ENCODE data around the gene PPP4R2. TPM values are rescaled to one million over a fixed set of nuclear protein-coding genes. Genes with fewer than 3 reads are reported as not detected.

The PPP4R2 gene
- total and polyA plus RNA-seq, 9 of the 15 experiments (the other 6 are each of a cell fraction or from before 2014, with no cell fraction given), result 11.0 to 49.6 (median 31.6) TPM

- 47% methylated on average over 5 of the region's 5 CpGs for WGBS (ENCODE audit: insufficient coverage, low coverage, missing lambda C conversion rate)
- H3K4me2 ChIP-seq (ENCODE audit: insufficient read depth, low read length), result no peak overlapping the region
- H3K4me3 ChIP-seq, result no peak overlapping the region
- no peaks in the 10 kb centered on the region for H4K20me1 ChIP-seq (replicated peaks; ENCODE audit: control insufficient read depth, insufficient read depth, low read length)
- no peaks in the 10 kb centered on the region for H3K36me3 ChIP-seq (ENCODE audit: control insufficient read depth, insufficient read depth, low read length)
- TF ChIP-seq YY1 (IDR thresholded peaks at IDR 0.05; ENCODE audit: borderline replicate concordance in 1 of 3, control insufficient read depth in 1 of 3, extremely low read depth in 1 of 3, insufficient read depth in 3 of 3, insufficient read length in 1 of 3, insufficient replicate concordance in 2 of 3, low read depth in 1 of 3, low read length in 2 of 3), result peak in 1 of 3 experiments; percentile 73
- TF ChIP-seq CEBPG (CRISPR knock-in tag; IDR thresholded peaks at IDR 0.05), result no peak
- peak; percentile 38 to 60; a peak in 3 of 4 replicates for TF ChIP-seq CEBPG (tag; conservative IDR thresholded peaks at IDR 0.05 in 1 of 2, IDR thresholded peaks at IDR 0.05 in 1 of 2)
- TF ChIP-seq EGR1 (conservative IDR thresholded peaks at IDR 0.05), result 0 out of 2 replicates have a peak, but pooled peaks have one; percentile 7
- TF ChIP-seq CEBPB (tag; IDR thresholded peaks at IDR 0.05), result peak; percentile 91
- no peak for TF ChIP-seq LEF1 (IDR thresholded peaks at IDR 0.05)
- H3K9me3 ChIP-seq (replicated peaks; ENCODE audit: control insufficient read depth, insufficient read depth, low read depth, low read length), result no peaks in the 10 kb centered on the region
- in situ Hi-C loops (cut with MboI), result no loop called here
- peak; percentile 45; the same call in 1 of the 3 replicates for ATAC-seq
- no peak for DNase-seq (ENCODE audit: extremely low read depth in 1 of 4, low spot score in 3 of 4)
- POLR2A ChIA-PET, result interaction anchor here (0.5 kb wide), 1 partner anchor 11 kb away, joined by 3 read pairs; no protein-coding TSS in a partner anchor
- intact Hi-C loops (cut with micrococcal nuclease), result no loop called here
- no peaks in the 10 kb centered on the region for H3K27me3 ChIP-seq (ENCODE audit: control insufficient read depth in 2 of 2, insufficient read depth in 2 of 2, low read length in 2 of 2)
- peaks cover 1 to 14% of the 10 kb centered on the region in 2 experiments; a peak in 4 of 5 replicates for H3K4me1 ChIP-seq (replicated peaks in 1 of 2; ENCODE audit: control insufficient read depth in 2 of 2, insufficient read depth in 2 of 2, low read length in 2 of 2)
- no peaks in the 10 kb centered on the region for H3K9me1 ChIP-seq (ENCODE audit: control insufficient read depth, insufficient read depth, low read length)
- no peak for FAIRE-seq
- H3K79me2 ChIP-seq (ENCODE audit: control insufficient read depth, insufficient read depth, low read length), result no peaks in the 10 kb centered on the region
- no TSS peak for BruUV-seq (replicated peaks)
- no peak overlapping the region for H3K27ac ChIP-seq (ENCODE audit: extremely low read depth, low read depth, low read length)
- no peak overlapping the region for H3K9ac ChIP-seq (ENCODE audit: insufficient read depth in 1 of 2, low read depth in 2 of 2, low read length in 2 of 2)
- CTCF ChIA-PET (ENCODE audit: low intra/inter-chr PET ratio), result no interaction called here
- H2AFZ ChIP-seq (ENCODE audit: low read depth, low read length), result peak overlapping the region; percentile 91
Measured at GRCh38 chr3:72990701-72991395, 5.8 kb upstream of the PPP4R2 start.
